Measurements from ENCODE around the gene UBE2J1. TPM values are rescaled to one million over a fixed set of nuclear protein-coding genes. Genes with fewer than 3 reads are reported as not detected.
A peak's percentile ranks its signal among the peaks of the same experiment; 100 is the strongest.

Gene UBE2J1
- total and polyA plus RNA-seq, 2 experiments from 2014 or later, result 44.7 to 64.1 TPM

- Histone ChIP-seq H3K79me2 (no peaks in the 10 kb centered on the region), H3K27ac (no peak overlapping the region), H3K4me3 (no peak overlapping the region), H3K27me3 (no peaks in the 10 kb centered on the region), H3K4me1 (ENCODE audit: insufficient read depth) (peaks cover 4% of the 10 kb centered on the region), H4K20me1 (ENCODE audit: insufficient read depth, poor library complexity, severe bottlenecking) (no peaks in the 10 kb centered on the region), H3K36me3 (replicated peaks; ENCODE audit: insufficient read depth, low read depth) (no peaks in the 10 kb centered on the region), H3K4me2 (no peak overlapping the region), H2AFZ (no peak overlapping the region), H3K9me2 (replicated peaks; ENCODE audit: insufficient read depth) (no peaks in the 10 kb centered on the region), H3K9me3 (ENCODE audit: low read depth) (no peaks in the 10 kb centered on the region)
- TF ChIP-seq EZH2 (IDR thresholded peaks at IDR 0.05; ENCODE audit: borderline replicate concordance) (no peak), EZH2phosphoT487 (IDR thresholded peaks at IDR 0.05; ENCODE audit: low read depth, severe bottlenecking, unreplicated experiment) (no peak)
- TF ChIP-seq, protein P1, sequence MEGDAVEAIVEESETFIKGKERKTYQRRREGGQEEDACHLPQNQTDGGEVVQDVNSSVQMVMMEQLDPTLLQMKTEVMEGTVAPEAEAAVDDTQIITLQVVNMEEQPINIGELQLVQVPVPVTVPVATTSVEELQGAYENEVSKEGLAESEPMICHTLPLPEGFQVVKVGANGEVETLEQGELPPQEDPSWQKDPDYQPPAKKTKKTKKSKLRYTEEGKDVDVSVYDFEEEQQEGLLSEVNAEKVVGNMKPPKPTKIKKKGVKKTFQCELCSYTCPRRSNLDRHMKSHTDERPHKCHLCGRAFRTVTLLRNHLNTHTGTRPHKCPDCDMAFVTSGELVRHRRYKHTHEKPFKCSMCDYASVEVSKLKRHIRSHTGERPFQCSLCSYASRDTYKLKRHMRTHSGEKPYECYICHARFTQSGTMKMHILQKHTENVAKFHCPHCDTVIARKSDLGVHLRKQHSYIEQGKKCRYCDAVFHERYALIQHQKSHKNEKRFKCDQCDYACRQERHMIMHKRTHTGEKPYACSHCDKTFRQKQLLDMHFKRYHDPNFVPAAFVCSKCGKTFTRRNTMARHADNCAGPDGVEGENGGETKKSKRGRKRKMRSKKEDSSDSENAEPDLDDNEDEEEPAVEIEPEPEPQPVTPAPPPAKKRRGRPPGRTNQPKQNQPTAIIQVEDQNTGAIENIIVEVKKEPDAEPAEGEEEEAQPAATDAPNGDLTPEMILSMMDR (IDR thresholded peaks at IDR 0.05; ENCODE audit: poor library complexity), result no peak
- no peak for DNase-seq (ENCODE audit: low spot score)
- WGBS (ENCODE audit: low lambda C conversion rate, missing lambda C conversion rate), result 96% methylated on average over 4 of the region's 4 CpGs
Observed at GRCh38 chr6:89378628-89379027, 26.1 kb upstream of the UBE2J1 start.

DNA sequence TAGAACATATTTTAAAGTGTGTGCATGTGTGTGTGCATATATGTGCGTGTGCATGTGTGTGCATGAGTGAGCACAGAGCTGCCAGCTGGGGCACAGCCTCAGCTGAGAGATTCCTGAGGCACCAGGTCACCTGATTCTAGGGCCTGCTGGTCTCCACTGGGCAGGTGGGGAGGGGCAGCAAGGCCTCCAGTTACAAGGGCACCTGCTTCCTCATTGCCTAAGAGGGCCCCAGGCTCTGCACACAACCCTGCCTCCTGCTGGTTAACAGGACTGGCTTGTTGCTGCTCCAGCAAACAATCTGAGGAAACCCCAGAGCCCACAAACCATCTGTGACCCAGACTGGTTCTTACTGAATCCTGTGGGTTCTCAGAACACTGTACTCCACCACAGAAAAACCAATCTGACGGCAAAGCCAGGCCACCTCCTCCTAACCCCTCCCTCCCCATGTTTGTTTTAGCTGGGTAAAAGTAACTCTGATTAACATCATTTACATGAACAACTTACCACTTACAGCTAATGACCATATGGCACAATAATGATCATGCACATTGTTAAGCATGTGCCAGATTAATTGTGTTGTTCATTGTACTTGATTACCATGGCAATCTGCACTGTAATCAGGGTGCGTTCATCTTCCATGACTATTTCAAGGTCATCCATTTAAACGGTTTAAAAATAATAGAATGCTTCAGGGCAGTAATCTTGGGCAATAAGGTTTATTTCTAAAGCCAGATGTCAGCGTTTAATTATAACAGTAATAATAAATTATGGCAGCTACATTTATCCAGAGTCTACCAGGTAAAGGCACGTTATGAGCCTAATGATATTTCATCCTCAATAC is 23.1 kb upstream of the UBE2J1 start:
- H3K27ac ChIP-seq, result peak overlapping the region; percentile 66
- H3K36me3 ChIP-seq (replicated peaks; ENCODE audit: insufficient read depth, low read depth), result no peaks in the 10 kb centered on the region
- peak; percentile 84 for DNase-seq (ENCODE audit: low spot score)
- no peak overlapping the region for H3K4me2 ChIP-seq
- 81% methylated on average over 6 of the region's 6 CpGs for WGBS (ENCODE audit: low lambda C conversion rate, missing lambda C conversion rate)
- H3K9me3 ChIP-seq (ENCODE audit: low read depth), result no peaks in the 10 kb centered on the region
- H3K27me3 ChIP-seq, result no peaks in the 10 kb centered on the region
- H3K4me3 ChIP-seq, result no peak overlapping the region
- no peaks in the 10 kb centered on the region for H4K20me1 ChIP-seq (ENCODE audit: insufficient read depth, poor library complexity, severe bottlenecking)
- H3K9me2 ChIP-seq (replicated peaks; ENCODE audit: insufficient read depth), result no peaks in the 10 kb centered on the region
- H3K4me1 ChIP-seq (ENCODE audit: insufficient read depth), result peaks cover 4% of the 10 kb centered on the region
- H3K79me2 ChIP-seq, result no peaks in the 10 kb centered on the region
- TF ChIP-seq, protein P1 (IDR thresholded peaks at IDR 0.05; ENCODE audit: poor library complexity), result peak; percentile 45
- TF ChIP-seq EZH2phosphoT487 (IDR thresholded peaks at IDR 0.05; ENCODE audit: low read depth, severe bottlenecking, unreplicated experiment), result no peak
- no peak overlapping the region for H2AFZ ChIP-seq

- H3K27ac ChIP-seq, result no peak overlapping the region
- H3K4me3 ChIP-seq, result no peak overlapping the region
- no peaks in the 10 kb centered on the region for H4K20me1 ChIP-seq (ENCODE audit: insufficient read depth, poor library complexity, severe bottlenecking)
- H3K9me3 ChIP-seq (ENCODE audit: low read depth), result no peaks in the 10 kb centered on the region
- peak overlapping the region; percentile 32 for H3K4me2 ChIP-seq
- no peak for DNase-seq (ENCODE audit: low spot score)
- H3K79me2 ChIP-seq, result no peaks in the 10 kb centered on the region
- peaks cover 4% of the 10 kb centered on the region for H3K4me1 ChIP-seq (ENCODE audit: insufficient read depth)
- H3K27me3 ChIP-seq, result no peaks in the 10 kb centered on the region
- H2AFZ ChIP-seq, result no peak overlapping the region
- TF ChIP-seq EZH2phosphoT487 (IDR thresholded peaks at IDR 0.05; ENCODE audit: low read depth, severe bottlenecking, unreplicated experiment), result no peak
- TF ChIP-seq, protein P1 (IDR thresholded peaks at IDR 0.05; ENCODE audit: poor library complexity), result no peak
- TF ChIP-seq EZH2 (IDR thresholded peaks at IDR 0.05; ENCODE audit: borderline replicate concordance), result no peak
- 66% methylated on average over 3 of the region's 3 CpGs for WGBS (ENCODE audit: low lambda C conversion rate, missing lambda C conversion rate)
- H3K36me3 ChIP-seq (replicated peaks; ENCODE audit: insufficient read depth, low read depth), result no peaks in the 10 kb centered on the region
- H3K9me2 ChIP-seq (replicated peaks; ENCODE audit: insufficient read depth), result no peaks in the 10 kb centered on the region
Observed at GRCh38 chr6:89372506-89372901, 20.0 kb upstream of the UBE2J1 start.

Measured in hepatocyte (in vitro differentiated cells).